A673 (cell line): ENCODE measurements around the gene OSBPL1A.

Source experiments
- CTCF ChIP-seq: fragments of 300-800, 200-600 bp; sonication (generic); conservative IDR thresholded peaks from 2 replicates; pipeline ENCODE4 v1.5.1; 2017; ENCODE audit warnings: low read depth, mild to moderate bottlenecking, antibody characterized with exemption, low read length, moderate library complexity, mixed read lengths
- EZH2 ChIP-seq: fragments of 200-600 bp; sonication (generic); IDR thresholded peaks from 2 replicates; pipeline ENCODE4 v1.6.1; 2017; ENCODE audit warnings: borderline replicate concordance, low read depth, mild to moderate bottlenecking, mixed read lengths, antibody characterized with exemption, low read length; ENCODE audit not compliant: poor library complexity, severe bottlenecking

GRCh38 chr18:24306201-24306600 lies 91.4 kb downstream of the OSBPL1A start:
- TF ChIP-seq CTCF (no peak), EZH2 (no peak)
